ENCODE measurements around the gene EGFR. TPM values are rescaled to one million over a fixed set of nuclear protein-coding genes. Genes with fewer than 3 reads are reported as not detected.

Gene EGFR
- total RNA-seq, 2 donors from 2014 or later = 42.5 to 44.2 TPM

GRCh38 chr7:55145606-55146005, 126.8 kb downstream of the EGFR start:
- H3K4me3 ChIP-seq = no peak overlapping the region
- no peak for ATAC-seq
- WGBS, 2 donors = 82 to 83% methylated on average over 4 of the region's 4 CpGs
- TF ChIP-seq, protein P1, sequence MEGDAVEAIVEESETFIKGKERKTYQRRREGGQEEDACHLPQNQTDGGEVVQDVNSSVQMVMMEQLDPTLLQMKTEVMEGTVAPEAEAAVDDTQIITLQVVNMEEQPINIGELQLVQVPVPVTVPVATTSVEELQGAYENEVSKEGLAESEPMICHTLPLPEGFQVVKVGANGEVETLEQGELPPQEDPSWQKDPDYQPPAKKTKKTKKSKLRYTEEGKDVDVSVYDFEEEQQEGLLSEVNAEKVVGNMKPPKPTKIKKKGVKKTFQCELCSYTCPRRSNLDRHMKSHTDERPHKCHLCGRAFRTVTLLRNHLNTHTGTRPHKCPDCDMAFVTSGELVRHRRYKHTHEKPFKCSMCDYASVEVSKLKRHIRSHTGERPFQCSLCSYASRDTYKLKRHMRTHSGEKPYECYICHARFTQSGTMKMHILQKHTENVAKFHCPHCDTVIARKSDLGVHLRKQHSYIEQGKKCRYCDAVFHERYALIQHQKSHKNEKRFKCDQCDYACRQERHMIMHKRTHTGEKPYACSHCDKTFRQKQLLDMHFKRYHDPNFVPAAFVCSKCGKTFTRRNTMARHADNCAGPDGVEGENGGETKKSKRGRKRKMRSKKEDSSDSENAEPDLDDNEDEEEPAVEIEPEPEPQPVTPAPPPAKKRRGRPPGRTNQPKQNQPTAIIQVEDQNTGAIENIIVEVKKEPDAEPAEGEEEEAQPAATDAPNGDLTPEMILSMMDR (IDR thresholded peaks at IDR 0.05) = no peak
- no peak for TF ChIP-seq POLR2A (IDR thresholded peaks at IDR 0.05)
- no peak overlapping the region for H3K27ac ChIP-seq
- H3K36me3 ChIP-seq (replicated peaks in 1 of 2; ENCODE audit: insufficient read depth in 1 of 2, low read depth in 2 of 2) = peaks cover 0 to 12% of the 10 kb centered on the region in 2 donors
- intact Hi-C loops (cut with DNase I) = no loop called here
- no peak for DNase-seq
- no peaks in the 10 kb centered on the region for H3K9me3 ChIP-seq
- no peaks in the 10 kb centered on the region for H3K27me3 ChIP-seq
- peaks cover 2% of the 10 kb centered on the region for H3K4me1 ChIP-seq

DNA sequence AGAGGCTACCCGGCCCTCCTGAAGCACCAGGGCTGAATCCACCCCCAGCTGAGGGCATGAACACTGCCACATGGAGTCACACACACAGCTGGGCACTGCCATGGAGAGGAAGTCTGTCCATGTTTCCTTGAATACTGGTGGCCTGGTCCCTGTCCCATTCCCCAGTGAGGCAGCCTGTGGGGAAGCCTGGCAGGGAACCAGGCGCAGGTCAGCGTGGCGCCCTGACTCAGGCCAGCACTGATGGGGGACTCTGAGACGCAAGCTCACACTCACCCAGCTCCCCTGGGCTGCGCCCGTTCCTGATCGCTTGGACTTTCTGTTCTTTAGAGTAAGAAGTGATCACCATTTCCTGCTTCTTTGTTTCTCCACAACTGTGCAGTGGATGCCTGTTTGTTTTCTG, 128.3 kb downstream of the EGFR start:
- Histone ChIP-seq H3K4me1 (no peaks in the 10 kb centered on the region), H3K27ac (no peak overlapping the region), H3K9me3 (no peaks in the 10 kb centered on the region), H3K27me3 (no peaks in the 10 kb centered on the region), H3K4me3 (no peak overlapping the region), H3K36me3 (replicated peaks in 1 of 2; ENCODE audit: insufficient read depth in 1 of 2, low read depth in 2 of 2) (peaks cover 0 to 12% of the 10 kb centered on the region in 2 donors)
- no peak for DNase-seq
- intact Hi-C loops (cut with DNase I) = no loop called here
- ATAC-seq = no peak
- WGBS, 2 donors = 93 to 95% methylated on average over 7 to 8 of the region's 8 CpGs
- TF ChIP-seq, protein P1 (IDR thresholded peaks at IDR 0.05) = no peak
- TF ChIP-seq POLR2A (IDR thresholded peaks at IDR 0.05) = no peak

- Histone ChIP-seq H3K36me3 (replicated peaks in 1 of 2; ENCODE audit: insufficient read depth in 1 of 2, low read depth in 2 of 2) (peaks cover 0 to 12% of the 10 kb centered on the region in 2 donors), H3K27me3 (no peaks in the 10 kb centered on the region), H3K9me3 (no peaks in the 10 kb centered on the region), H3K4me3 (no peak overlapping the region), H3K4me1 (no peaks in the 10 kb centered on the region), H3K27ac (no peak overlapping the region)
- TF ChIP-seq, protein P1 (IDR thresholded peaks at IDR 0.05) = no peak
- no peak for TF ChIP-seq POLR2A (IDR thresholded peaks at IDR 0.05)
- DNase-seq (no peak), ATAC-seq (no peak)
- WGBS, 2 donors = 94 to 98% methylated on average over 2 of the region's 2 CpGs
- intact Hi-C loops (cut with DNase I) = no loop called here
These were observed 128.9 kb downstream of the EGFR start for GRCh38 chr7:55147736-55148135.

- DNase-seq = no peak
- TF ChIP-seq POLR2A (IDR thresholded peaks at IDR 0.05) = no peak
- TF ChIP-seq, protein P1 (IDR thresholded peaks at IDR 0.05) = no peak
- Histone ChIP-seq H3K27ac (no peak overlapping the region), H3K4me1 (no peaks in the 10 kb centered on the region), H3K9me3 (no peaks in the 10 kb centered on the region), H3K36me3 (replicated peaks in 1 of 2; ENCODE audit: insufficient read depth in 1 of 2, low read depth in 2 of 2) (peaks cover 0 to 12% of the 10 kb centered on the region in 2 donors), H3K27me3 (no peaks in the 10 kb centered on the region), H3K4me3 (no peak overlapping the region)
- intact Hi-C loops (cut with DNase I) = no loop called here
- 66 to 68% methylated on average over 3 of the region's 3 CpGs for WGBS, 2 donors
- no peak for ATAC-seq
These were observed 129.8 kb downstream of the EGFR start for GRCh38 chr7:55148571-55148970.

- no peak overlapping the region for H3K27ac ChIP-seq
- H3K4me3 ChIP-seq = no peak overlapping the region
- ATAC-seq (no peak), DNase-seq (no peak)
- no peaks in the 10 kb centered on the region for H3K27me3 ChIP-seq
- H3K36me3 ChIP-seq (replicated peaks in 1 of 2; ENCODE audit: insufficient read depth in 1 of 2, low read depth in 2 of 2) = peaks cover 0 to 14% of the 10 kb centered on the region in 2 donors
- H3K4me1 ChIP-seq = no peaks in the 10 kb centered on the region
- intact Hi-C loops (cut with DNase I) = no loop called here
- 96 to 98% methylated on average over 1 of the region's 1 CpG for WGBS, 2 donors
- no peak for TF ChIP-seq POLR2A (IDR thresholded peaks at IDR 0.05)
- TF ChIP-seq, protein P1 (IDR thresholded peaks at IDR 0.05) = no peak
- H3K9me3 ChIP-seq = no peaks in the 10 kb centered on the region
These were observed 130.2 kb downstream of the EGFR start for GRCh38 chr7:55149001-55149400.
